ENCODE measurements around the gene ADAMTSL5.

The ADAMTSL5 gene

GRCh38 chr19:1514986-1515721 is 2.3 kb upstream of the ADAMTSL5 start:
- DNase-seq (ENCODE audit: extremely low spot score, insufficient read length, low read depth), result no peak
- no peak for FAIRE-seq

DNA sequence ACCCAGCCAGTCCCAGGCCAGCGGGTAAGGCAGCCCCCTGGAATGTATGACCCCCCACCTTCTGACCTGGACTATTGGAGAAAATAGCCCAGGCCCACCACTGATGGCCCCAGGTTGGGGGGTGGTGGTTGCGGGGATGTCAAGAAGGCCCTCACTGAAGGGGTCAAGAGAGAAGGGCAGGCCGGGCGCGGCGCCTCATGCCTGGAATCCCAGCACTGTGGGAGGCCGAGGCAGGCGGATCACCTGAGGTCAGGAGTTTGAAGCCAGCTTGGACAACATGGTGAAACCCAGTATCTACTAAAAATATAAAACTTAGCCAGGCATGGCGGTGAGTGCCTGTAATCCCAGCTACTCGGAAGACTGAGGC is 1.5 kb upstream of the ADAMTSL5 start:
- FAIRE-seq (no peak), DNase-seq (ENCODE audit: extremely low spot score, insufficient read length, low read depth) (no peak)

- DNase-seq (ENCODE audit: extremely low spot score, insufficient read length, low read depth) (no peak), FAIRE-seq (no peak)
Observed at GRCh38 chr19:1513499-1514294, 878 bp upstream of the ADAMTSL5 start.

DNA sequence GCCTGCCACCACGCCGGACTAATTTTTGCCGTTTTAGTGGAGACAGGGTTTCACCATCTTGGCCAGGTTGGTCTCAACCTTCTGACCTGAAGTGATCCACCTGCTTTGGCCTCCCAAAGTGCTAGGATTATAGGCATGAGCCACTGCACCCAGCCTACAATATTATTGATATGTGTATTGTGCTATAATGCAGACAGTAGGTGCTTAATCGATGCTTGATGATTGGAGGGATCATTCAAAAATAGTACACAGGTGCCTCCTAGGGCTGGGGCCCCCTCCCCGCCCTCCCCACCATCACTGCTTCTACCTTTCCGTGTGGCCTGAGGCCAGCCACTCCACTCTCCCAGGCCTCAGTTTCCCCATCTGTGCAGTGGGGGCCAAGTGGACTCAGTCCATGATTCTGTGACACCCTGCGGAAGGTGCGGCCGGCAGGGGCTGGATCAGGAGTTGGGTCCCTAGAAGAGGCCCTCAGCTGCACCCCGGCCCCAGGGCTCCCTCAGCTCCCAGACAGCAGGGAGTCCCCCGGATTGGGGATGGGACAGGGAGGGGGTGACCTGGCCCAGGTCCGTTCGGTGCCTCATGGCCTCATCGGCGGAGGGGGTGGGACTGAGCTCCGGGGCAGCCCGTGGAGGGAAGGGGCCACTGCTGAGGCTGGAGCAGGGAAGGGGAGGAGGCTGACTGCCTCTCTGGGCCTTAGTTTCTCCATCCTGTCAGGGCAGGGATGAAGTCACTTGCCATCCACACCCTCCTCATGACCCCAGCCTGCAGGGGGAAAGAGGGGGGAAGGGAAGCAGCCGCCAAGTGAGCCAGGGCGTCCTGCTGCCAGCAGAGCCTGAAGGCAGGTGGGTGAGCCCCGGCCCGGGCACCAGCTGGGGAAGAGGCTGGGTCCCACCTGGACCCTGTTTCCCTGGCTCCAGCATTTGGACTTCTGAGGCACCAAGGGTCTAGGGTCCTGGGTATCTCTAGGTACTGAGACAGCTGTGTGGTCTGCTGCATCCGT is 1.2 kb downstream of the ADAMTSL5 start:
- FAIRE-seq (no peak), DNase-seq (ENCODE audit: extremely low spot score, insufficient read length, low read depth) (no peak)

- DNase-seq (ENCODE audit: extremely low spot score, insufficient read length, low read depth), result no peak
- FAIRE-seq, result no peak
Observed at GRCh38 chr19:1510807-1511206, 2.0 kb downstream of the ADAMTSL5 start.

DNA sequence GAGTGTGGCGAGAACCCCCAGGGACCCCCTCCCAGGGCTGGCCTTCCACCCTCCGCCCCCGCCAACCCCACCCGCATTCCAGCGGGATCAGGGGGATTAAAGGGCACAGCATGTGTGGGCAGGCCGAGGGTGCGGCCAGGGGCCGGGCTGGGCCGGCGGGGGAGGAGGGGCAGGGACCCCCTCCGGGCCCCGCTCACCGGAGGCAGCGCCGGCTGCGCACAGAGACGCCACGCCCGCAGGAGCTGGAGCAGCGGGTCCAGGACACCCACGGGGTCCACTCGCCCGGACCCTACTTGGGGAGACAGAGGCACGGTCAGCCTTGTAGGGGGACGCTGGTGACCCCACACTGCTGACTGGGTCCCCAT is 2.4 kb downstream of the ADAMTSL5 start:
- DNase-seq (ENCODE audit: extremely low spot score, insufficient read length, low read depth) (no peak), FAIRE-seq (no peak)

DNA sequence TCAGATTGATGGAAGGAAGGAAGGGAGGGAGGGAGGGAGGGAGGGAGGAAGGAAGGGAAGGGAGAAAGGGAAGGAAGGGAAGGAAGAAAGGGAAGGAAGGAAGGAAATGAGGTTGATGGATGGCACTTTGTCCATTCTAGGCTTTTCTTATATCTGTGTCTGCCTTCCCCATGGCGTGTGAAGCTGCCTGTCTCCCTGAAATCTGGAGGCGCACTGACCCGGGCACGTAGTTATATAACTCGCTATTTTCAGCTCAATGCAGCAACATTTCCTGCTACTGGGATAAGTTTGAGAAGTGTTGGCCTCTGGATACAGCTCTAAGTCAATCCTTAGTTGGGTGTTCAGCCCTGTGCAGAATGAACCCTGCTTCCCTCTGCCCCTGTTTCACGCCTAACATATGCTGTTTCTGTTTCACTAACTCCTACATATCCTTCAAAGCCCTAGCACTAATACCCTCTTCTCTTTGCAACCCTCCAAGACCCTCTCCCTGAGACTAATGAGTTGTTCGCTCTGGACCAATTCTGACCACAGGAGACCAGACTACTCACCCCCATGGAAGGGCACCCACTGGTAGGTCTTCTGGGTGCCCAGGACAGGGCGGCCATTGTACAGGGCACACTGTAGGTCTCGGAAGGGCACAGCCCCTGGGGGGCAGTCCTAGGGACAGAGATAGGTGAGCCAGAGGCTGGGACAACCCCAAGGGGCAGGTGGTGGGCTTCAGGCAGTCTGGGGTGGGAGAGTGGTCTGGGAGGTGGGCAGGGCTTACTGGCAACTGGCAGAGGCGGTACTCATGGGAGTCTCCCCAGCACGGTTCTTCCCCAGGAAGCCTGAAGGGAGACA is 3.0 kb downstream of the ADAMTSL5 start:
- DNase-seq (ENCODE audit: extremely low spot score, insufficient read length, low read depth) (no peak), FAIRE-seq (no peak)

- FAIRE-seq, result no peak
- no peak for DNase-seq (ENCODE audit: extremely low spot score, insufficient read length, low read depth)
Observed at GRCh38 chr19:1508507-1508856, 4.3 kb downstream of the ADAMTSL5 start.

- FAIRE-seq (peak; percentile 82), DNase-seq (ENCODE audit: extremely low spot score, insufficient read length, low read depth) (peak; percentile 79)
Observed at GRCh38 chr19:1507763-1508506, 4.9 kb downstream of the ADAMTSL5 start.

- DNase-seq (ENCODE audit: extremely low spot score, insufficient read length, low read depth) (no peak), FAIRE-seq (no peak)
Observed at GRCh38 chr19:1507192-1507660, 5.6 kb downstream of the ADAMTSL5 start.

- FAIRE-seq (no peak), DNase-seq (ENCODE audit: extremely low spot score, insufficient read length, low read depth) (no peak)
Observed at GRCh38 chr19:1505991-1506881, 6.6 kb downstream of the ADAMTSL5 start.

DNA sequence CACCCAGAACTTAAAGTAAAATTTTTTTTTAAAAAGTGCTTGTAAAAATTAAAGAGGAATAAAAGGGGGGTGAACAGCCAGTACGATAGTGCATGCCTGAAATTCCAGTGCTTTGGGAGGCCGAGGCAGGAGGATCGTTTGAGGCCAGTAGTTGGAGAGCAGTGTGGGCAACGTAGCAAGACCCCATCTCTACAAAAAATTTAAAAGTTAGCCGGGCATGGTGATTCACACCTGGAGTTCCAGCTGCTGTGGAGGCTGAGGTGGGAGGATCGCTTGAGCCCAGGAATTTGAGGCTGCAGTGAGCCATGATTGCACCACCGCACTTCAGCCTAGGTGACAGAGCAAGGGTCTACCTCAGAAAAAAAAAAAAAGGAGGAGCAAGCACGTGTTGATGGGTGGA is 7.8 kb downstream of the ADAMTSL5 start:
- DNase-seq (ENCODE audit: extremely low spot score, insufficient read length, low read depth) (no peak), FAIRE-seq (no peak)

- FAIRE-seq (no peak), DNase-seq (ENCODE audit: extremely low spot score, insufficient read length, low read depth) (no peak)
Observed at GRCh38 chr19:1503925-1504773, 8.7 kb downstream of the ADAMTSL5 start.

DNA sequence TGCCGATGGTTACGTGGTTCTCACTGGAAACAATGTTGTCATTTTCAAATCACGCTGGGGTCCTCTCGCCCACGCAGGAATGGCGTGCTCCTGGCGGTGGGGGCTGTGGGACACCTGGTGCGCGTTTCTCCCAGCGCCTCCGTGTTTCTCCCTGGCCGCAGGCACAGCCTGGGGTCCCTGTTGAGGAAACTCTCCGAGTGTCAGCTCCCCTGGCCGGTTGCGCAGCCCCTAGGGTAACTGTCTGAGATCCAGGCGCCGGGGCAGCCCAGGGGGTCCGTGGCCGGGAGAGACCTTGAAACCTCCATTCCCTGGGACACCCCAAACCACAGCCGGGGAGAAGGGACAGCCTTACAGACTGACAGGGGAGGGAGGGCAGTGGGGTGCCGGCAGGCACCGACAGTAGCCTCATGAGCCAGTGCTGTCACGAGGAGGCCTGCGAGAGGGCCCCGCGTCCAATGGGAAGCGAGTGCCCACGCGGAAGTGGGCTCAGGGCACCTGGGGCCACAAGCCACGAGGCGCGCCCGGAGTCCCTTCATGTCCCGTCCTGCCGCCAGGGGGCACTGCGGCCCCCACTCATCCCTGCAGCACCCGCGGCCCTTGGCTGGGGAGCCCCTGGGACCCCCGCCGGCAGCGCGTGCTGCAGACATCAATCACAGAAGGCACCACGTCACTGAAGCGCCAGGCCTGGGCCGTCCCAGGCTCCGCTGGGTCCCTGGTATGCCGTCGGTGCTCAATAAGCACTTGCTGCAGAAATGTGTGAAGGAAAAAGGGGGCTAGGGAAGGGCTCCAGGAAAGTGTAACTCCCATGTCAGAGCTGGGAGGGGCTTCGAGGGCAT is 9.5 kb downstream of the ADAMTSL5 start:
- FAIRE-seq, result no peak
- DNase-seq (ENCODE audit: extremely low spot score, insufficient read length, low read depth), result no peak

- FAIRE-seq (no peak), DNase-seq (ENCODE audit: extremely low spot score, insufficient read length, low read depth) (no peak)
Observed at GRCh38 chr19:1502433-1503088, 10.3 kb downstream of the ADAMTSL5 start.

DNA sequence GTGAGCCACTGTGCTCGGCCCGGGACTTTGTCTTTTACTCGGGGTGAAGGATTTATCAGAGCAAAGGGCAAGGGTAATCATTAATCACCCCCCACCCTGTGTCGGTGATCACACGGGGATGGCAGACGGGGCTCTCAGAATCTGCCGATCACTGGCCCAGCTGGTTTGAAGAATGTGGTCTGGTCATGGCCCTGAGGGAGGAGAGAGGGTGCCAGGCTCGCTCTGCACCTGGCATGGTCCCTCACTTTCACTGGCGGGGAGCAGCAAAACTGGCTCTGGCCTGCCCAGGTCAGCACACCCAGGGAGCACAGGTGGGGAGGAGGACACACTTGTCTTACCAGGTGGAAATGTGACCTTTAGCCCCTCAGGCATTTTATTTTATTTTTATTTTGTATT is 11.6 kb downstream of the ADAMTSL5 start:
- FAIRE-seq, result no peak

More for the DNA sequence above, 11.6 kb downstream of the ADAMTSL5 start:
- no peak for DNase-seq (ENCODE audit: extremely low spot score, insufficient read length, low read depth)
